ENCODE measurements around the gene RHOF. TPM values are rescaled to one million over a fixed set of nuclear protein-coding genes. Genes with fewer than 3 reads are reported as not detected.

Gene RHOF
- total and polyA plus RNA-seq, 4 donors = 0.97 to 7.0 (median 3.5) TPM

DNA sequence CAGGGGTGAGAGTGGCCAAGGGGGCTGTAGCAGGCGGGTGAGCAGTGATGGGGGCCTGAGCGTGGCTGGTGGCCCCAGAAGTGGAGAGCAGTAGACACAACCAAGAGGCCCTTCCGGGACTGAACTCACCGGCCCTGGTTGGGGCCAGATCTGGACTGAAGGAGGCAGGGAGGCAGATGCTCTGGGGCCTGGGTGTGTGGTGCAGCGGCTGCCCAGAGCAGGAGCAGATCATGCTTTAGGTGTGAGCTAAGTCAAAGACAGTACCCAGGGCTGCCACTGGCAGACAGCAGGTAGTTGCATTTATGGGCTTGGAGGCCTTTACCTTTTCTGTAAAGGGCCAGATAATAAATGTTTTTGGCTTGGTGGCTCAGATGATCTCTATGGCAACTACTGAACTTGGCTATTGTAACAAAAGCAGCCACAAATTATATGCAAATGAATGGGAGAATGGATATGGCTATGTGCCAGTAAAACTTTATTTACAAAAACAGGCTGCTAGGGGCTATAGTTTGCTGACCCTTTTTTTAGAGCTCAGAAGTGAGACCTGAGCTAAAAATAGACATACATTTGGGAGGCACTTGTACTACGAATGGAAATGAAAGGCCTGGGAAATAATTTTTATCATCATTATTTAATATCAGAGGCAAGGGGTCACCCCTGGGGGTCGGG lies 35.9 kb upstream of the RHOF start (continued):
- TF ChIP-seq, protein P1, sequence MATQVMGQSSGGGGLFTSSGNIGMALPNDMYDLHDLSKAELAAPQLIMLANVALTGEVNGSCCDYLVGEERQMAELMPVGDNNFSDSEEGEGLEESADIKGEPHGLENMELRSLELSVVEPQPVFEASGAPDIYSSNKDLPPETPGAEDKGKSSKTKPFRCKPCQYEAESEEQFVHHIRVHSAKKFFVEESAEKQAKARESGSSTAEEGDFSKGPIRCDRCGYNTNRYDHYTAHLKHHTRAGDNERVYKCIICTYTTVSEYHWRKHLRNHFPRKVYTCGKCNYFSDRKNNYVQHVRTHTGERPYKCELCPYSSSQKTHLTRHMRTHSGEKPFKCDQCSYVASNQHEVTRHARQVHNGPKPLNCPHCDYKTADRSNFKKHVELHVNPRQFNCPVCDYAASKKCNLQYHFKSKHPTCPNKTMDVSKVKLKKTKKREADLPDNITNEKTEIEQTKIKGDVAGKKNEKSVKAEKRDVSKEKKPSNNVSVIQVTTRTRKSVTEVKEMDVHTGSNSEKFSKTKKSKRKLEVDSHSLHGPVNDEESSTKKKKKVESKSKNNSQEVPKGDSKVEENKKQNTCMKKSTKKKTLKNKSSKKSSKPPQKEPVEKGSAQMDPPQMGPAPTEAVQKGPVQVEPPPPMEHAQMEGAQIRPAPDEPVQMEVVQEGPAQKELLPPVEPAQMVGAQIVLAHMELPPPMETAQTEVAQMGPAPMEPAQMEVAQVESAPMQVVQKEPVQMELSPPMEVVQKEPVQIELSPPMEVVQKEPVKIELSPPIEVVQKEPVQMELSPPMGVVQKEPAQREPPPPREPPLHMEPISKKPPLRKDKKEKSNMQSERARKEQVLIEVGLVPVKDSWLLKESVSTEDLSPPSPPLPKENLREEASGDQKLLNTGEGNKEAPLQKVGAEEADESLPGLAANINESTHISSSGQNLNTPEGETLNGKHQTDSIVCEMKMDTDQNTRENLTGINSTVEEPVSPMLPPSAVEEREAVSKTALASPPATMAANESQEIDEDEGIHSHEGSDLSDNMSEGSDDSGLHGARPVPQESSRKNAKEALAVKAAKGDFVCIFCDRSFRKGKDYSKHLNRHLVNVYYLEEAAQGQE (IDR thresholded peaks at IDR 0.05) = no peak
- TF ChIP-seq FOXA1 (IDR thresholded peaks at IDR 0.05) (no peak), SP1 (IDR thresholded peaks at IDR 0.05) (no peak), JUND (IDR thresholded peaks at IDR 0.05) (no peak), ATF3 (IDR thresholded peaks at IDR 0.05) (no peak), RXRA (IDR thresholded peaks at IDR 0.05) (no peak)
- TF ChIP-seq, protein P2, sequence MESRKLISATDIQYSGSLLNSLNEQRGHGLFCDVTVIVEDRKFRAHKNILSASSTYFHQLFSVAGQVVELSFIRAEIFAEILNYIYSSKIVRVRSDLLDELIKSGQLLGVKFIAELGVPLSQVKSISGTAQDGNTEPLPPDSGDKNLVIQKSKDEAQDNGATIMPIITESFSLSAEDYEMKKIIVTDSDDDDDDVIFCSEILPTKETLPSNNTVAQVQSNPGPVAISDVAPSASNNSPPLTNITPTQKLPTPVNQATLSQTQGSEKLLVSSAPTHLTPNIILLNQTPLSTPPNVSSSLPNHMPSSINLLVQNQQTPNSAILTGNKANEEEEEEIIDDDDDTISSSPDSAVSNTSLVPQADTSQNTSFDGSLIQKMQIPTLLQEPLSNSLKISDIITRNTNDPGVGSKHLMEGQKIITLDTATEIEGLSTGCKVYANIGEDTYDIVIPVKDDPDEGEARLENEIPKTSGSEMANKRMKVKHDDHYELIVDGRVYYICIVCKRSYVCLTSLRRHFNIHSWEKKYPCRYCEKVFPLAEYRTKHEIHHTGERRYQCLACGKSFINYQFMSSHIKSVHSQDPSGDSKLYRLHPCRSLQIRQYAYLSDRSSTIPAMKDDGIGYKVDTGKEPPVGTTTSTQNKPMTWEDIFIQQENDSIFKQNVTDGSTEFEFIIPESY (IDR thresholded peaks at IDR 0.05) = no peak

DNA sequence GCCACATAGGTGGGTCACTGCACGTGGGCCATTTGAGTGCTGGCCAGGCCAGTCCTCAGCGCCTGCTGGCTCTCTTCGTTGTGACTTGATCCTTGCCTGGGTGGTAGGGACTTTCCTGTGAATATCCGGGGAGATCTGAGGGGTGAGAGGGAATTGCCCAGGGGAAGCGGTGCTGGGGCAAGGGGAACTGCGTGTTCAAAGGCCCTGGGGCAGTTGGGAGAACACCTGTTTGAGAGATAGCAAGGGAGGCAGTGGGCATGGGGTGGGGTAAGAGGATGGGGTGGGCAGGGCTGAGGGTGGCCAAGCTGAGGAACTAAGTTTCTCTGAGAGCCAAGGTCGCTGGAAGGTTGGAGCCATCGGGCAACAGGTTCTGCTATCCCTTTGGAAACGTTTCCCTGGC lies 35.3 kb upstream of the RHOF start:
- 92% methylated on average over 9 of the region's 9 CpGs for WGBS

More for the DNA sequence above, 35.3 kb upstream of the RHOF start:
- no peak for DNase-seq (ENCODE audit: low spot score)
- H3K36me3 ChIP-seq (ENCODE audit: control insufficient read depth in 4 of 4, insufficient read depth in 3 of 4, low read depth in 1 of 4, low read length in 3 of 4) = peaks cover 24 to 71% (median 33%) of the 10 kb centered on the region in 4 donors
- no peak overlapping the region for H3K9ac ChIP-seq (ENCODE audit: low read depth in 1 of 2, low read length in 2 of 2)
- no peaks in the 10 kb centered on the region for H3K9me3 ChIP-seq (ENCODE audit: control insufficient read depth in 4 of 4, low read length in 3 of 4)
- no peak overlapping the region for H3K4me3 ChIP-seq (ENCODE audit: low read depth in 1 of 3, low read length in 3 of 3)
- H3K27me3 ChIP-seq (ENCODE audit: control insufficient read depth in 4 of 4, insufficient read depth in 4 of 4, low read length in 3 of 4) = no peaks in the 10 kb centered on the region
- TF ChIP-seq SP1 (IDR thresholded peaks at IDR 0.05) (no peak), ATF3 (IDR thresholded peaks at IDR 0.05) (no peak), TAF1 (conservative IDR thresholded peaks at IDR 0.05) (no peak), GABPA (IDR thresholded peaks at IDR 0.05 in 1 of 2, conservative IDR thresholded peaks at IDR 0.05 in 1 of 2) (no peak), FOXA1 (IDR thresholded peaks at IDR 0.05) (no peak), HNF4G (IDR thresholded peaks at IDR 0.05) (no peak), JUND (IDR thresholded peaks at IDR 0.05) (no peak), HNF4A (conservative IDR thresholded peaks at IDR 0.05) (no peak), RXRA (IDR thresholded peaks at IDR 0.05) (no peak)
- TF ChIP-seq, protein P3, sequence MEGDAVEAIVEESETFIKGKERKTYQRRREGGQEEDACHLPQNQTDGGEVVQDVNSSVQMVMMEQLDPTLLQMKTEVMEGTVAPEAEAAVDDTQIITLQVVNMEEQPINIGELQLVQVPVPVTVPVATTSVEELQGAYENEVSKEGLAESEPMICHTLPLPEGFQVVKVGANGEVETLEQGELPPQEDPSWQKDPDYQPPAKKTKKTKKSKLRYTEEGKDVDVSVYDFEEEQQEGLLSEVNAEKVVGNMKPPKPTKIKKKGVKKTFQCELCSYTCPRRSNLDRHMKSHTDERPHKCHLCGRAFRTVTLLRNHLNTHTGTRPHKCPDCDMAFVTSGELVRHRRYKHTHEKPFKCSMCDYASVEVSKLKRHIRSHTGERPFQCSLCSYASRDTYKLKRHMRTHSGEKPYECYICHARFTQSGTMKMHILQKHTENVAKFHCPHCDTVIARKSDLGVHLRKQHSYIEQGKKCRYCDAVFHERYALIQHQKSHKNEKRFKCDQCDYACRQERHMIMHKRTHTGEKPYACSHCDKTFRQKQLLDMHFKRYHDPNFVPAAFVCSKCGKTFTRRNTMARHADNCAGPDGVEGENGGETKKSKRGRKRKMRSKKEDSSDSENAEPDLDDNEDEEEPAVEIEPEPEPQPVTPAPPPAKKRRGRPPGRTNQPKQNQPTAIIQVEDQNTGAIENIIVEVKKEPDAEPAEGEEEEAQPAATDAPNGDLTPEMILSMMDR (IDR thresholded peaks at IDR 0.05; ENCODE audit: low read depth, low read length, missing input control) = no peak
- TF ChIP-seq, protein P1 (IDR thresholded peaks at IDR 0.05) = no peak
- TF ChIP-seq, protein P2 (IDR thresholded peaks at IDR 0.05) = no peak
- H3K27ac ChIP-seq (ENCODE audit: low read depth in 1 of 2, low read length in 2 of 2) = no peak overlapping the region
- no peaks in the 10 kb centered on the region for H3K4me1 ChIP-seq (ENCODE audit: control insufficient read depth in 4 of 4, insufficient read depth in 4 of 4, low read length in 3 of 4)
